GM23338 (cell line): ENCODE measurements around the gene PRKCH. TPM values are rescaled to one million over a fixed set of nuclear protein-coding genes. Genes with fewer than 3 reads are reported as not detected.

Source experiments
- ATAC-seq: fragments of 200-7000 bp; cut with Tn5 transposase; 3 replicates; pipeline ENCODE4 v1.9.1; 2020
- DNase-seq: peaks from one replicate; pipeline ENCODE4 v3.0.0-alpha.2; 2015; ENCODE audit warnings: low spot score
- H2AFZ ChIP-seq: fragments of 200-600 bp; sonication (generic); 2 replicates; pipeline ENCODE4 v1.8.0; 2016; ENCODE audit warnings: antibody characterized with exemption, mild to moderate bottlenecking, moderate library complexity
- H3F3A ChIP-seq: fragments of 200-600 bp; sonication (generic); replicated peaks from 2 replicates; pipeline ENCODE4 v1.8.0; 2017; ENCODE audit warnings: antibody characterized with exemption, mixed run types, low read depth
- H3K27ac ChIP-seq: fragments of 200-600 bp; sonication (generic); 2 replicates; pipeline ENCODE4 v1.6.1; 2016; ENCODE audit warnings: low read depth
- H3K27me3 ChIP-seq: fragments of 200-600 bp; sonication (generic); 2 replicates; pipeline ENCODE4 v1.8.0; 2016; ENCODE audit warnings: mild to moderate bottlenecking, mixed run types, moderate library complexity; ENCODE audit not compliant: insufficient read depth
- H3K36me3 ChIP-seq: fragments of 200-600 bp; sonication (generic); 2 replicates; pipeline ENCODE4 v1.8.0; 2016; ENCODE audit warnings: mild to moderate bottlenecking; ENCODE audit not compliant: insufficient read depth
- H3K4me1 ChIP-seq: fragments of 200-600 bp; sonication (generic); 2 replicates; pipeline ENCODE4 v1.8.0; 2016; ENCODE audit warnings: mild to moderate bottlenecking, moderate library complexity; ENCODE audit not compliant: insufficient read depth
- H3K4me2 ChIP-seq: fragments of 200-600 bp; sonication (generic); 2 replicates; pipeline ENCODE4 v1.7.1; 2017; ENCODE audit warnings: mixed run types
- H3K4me3 ChIP-seq: fragments of 200-600 bp; sonication (generic); 2 replicates; pipeline ENCODE4 v1.6.1; 2016; ENCODE audit warnings: mixed run types
- H3K79me2 ChIP-seq: fragments of 200-600 bp; sonication (generic); replicated peaks from 2 replicates; pipeline ENCODE4 v1.8.0; 2017; ENCODE audit warnings: mild to moderate bottlenecking; ENCODE audit not compliant: insufficient read depth
- H3K9me2 ChIP-seq: fragments of 200-600 bp; sonication (generic); 2 replicates; pipeline ENCODE4 v1.8.0; 2017; ENCODE audit not compliant: insufficient read depth
- H4K20me1 ChIP-seq: fragments of 200-600 bp; sonication (generic); replicated peaks from 2 replicates; pipeline ENCODE4 v1.8.0; 2017; ENCODE audit warnings: mild to moderate bottlenecking; ENCODE audit not compliant: insufficient read depth
- H3K27ac Mint-ChIP-seq: 2 replicates; pipeline ENCODE4 v1.8.0; 2020; ENCODE audit warnings: inconsistent platforms, mild to moderate bottlenecking, moderate library complexity, mixed read lengths
- H3K27me3 Mint-ChIP-seq: 3 replicates; pipeline ENCODE4 v1.8.0; 2022; ENCODE audit warnings: low read depth, mild to moderate bottlenecking, moderate library complexity, mixed read lengths, inconsistent platforms; ENCODE audit not compliant: insufficient read depth, poor library complexity
- H3K36me3 Mint-ChIP-seq: 3 replicates; pipeline ENCODE4 v1.8.0; 2021; ENCODE audit warnings: low read depth, mild to moderate bottlenecking, inconsistent platforms, moderate library complexity, mixed read lengths
- H3K4me1 Mint-ChIP-seq: 3 replicates; pipeline ENCODE4 v1.8.0; 2020; ENCODE audit warnings: mild to moderate bottlenecking, inconsistent platforms, mixed read lengths
- H3K4me3 Mint-ChIP-seq: 3 replicates; pipeline ENCODE4 v1.8.0; 2021; ENCODE audit warnings: moderate library complexity, mild to moderate bottlenecking, inconsistent platforms, mixed read lengths
- H3K9me3 Mint-ChIP-seq: 3 replicates; pipeline ENCODE4 v1.8.0; 2020; ENCODE audit warnings: moderate library complexity, mild to moderate bottlenecking, inconsistent platforms, mixed read lengths
- EZH2phosphoT487 ChIP-seq: fragments of 200-600 bp; sonication (generic); IDR thresholded peaks from one replicate; pipeline ENCODE4 v1.8.1; 2018; ENCODE audit warnings: antibody characterized with exemption; ENCODE audit not compliant: unreplicated experiment
- JUNB ChIP-seq: IDR thresholded peaks from one replicate; pipeline ENCODE4 v1.6.1; 2016; ENCODE audit warnings: antibody characterized with exemption; ENCODE audit not compliant: unreplicated experiment
- STAT1 ChIP-seq: IDR thresholded peaks from one replicate; pipeline ENCODE4 v1.6.1; 2016; ENCODE audit warnings: antibody characterized with exemption; ENCODE audit not compliant: unreplicated experiment
- polyA plus RNA-seq: library from polyadenylated mRNA; unstranded; fragments of >200 nt; fragmentation: Nextera tagmentation; extraction: Ambion mirVana; gene quantifications from 2 replicates; pipeline ENCODE4 v1.2.1, GENCODE V29; 2016
- total RNA-seq: library from RNA; depleted of rRNA; stranded (reverse); fragments of >200 nt; shearing (Covaris generic); gene quantifications from 2 replicates; pipeline ENCODE4 v1.2.3, GENCODE V29; 2014
- TF ChIP-seq, protein P1 (sequence below): fragments of 250-450 bp; sonication (Bioruptor Pico); IDR thresholded peaks from 2 replicates; pipeline ENCODE4 v1.5.0; 2020; ENCODE audit warnings: mild to moderate bottlenecking, moderate library complexity
- TF ChIP-seq, protein P2 (sequence below), 2 experiments: fragments of 200-600 bp in 1 of 2; sonication (generic) in 1 of 2; conservative IDR thresholded peaks; 2 replicates each; pipeline versions ENCODE4 v1.5.1 to v1.6.1; 2016 to 2017; ENCODE audit warnings: antibody characterized with exemption in 2 of 2, low read depth in 2 of 2, mild to moderate bottlenecking in 2 of 2, moderate library complexity in 1 of 2
- TF ChIP-seq, protein P3 (sequence below): IDR thresholded peaks from 2 replicates; pipeline ENCODE4 v1.6.1; 2016; ENCODE audit warnings: antibody characterized with exemption

The PRKCH gene
- total and polyA plus RNA-seq, 2 experiments from 2014 or later = 5.4 to 10.1 TPM

DNA sequence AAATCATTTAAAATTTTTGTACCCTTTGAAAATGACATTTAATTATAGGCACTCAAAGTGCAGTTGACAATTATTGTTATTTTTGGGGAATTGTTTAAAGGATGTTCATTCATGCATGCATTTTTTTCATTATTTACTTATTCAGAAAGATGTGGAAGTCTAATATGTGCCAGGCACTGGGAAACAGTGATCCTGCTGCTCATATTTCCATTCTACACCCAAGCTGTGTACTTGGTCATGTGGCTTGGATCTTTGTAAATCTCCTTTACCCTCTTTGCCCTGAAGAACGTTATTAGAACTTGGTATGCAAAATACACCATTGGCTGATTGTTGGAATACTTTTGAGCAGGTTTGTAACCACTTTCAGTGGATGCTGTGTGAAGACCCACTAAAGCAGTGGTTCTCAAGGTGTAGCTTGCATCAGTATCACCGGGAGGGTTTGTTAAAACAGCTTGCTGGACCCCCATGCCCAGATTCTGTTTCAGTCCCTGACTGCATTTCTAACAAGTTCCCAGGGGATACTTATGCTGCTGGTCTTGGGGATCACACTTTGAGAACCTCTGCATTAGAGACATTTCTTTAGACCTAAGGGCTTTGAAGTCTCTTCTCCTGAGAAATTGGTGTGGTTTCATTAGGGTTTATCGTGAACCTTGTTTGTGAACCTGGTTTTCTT lies 47.5 kb downstream of the PRKCH start:
- Histone ChIP-seq H3K36me3 (no peaks in the 10 kb centered on the region), H3F3A (no peaks in the 10 kb centered on the region), H2AFZ (no peak overlapping the region), H3K4me1 (no peaks in the 10 kb centered on the region), H4K20me1 (no peaks in the 10 kb centered on the region), H3K27me3 (no peaks in the 10 kb centered on the region), H3K27ac (no peak overlapping the region), H3K4me2 (no peak overlapping the region), H3K4me3 (no peak overlapping the region), H3K9me2 (no peaks in the 10 kb centered on the region; the same call in 1 of the 2 replicates), H3K79me2 (no peaks in the 10 kb centered on the region)
- no peak for ATAC-seq
- no peak for DNase-seq
- Mint-ChIP-seq H3K27ac (no peak overlapping the region), H3K4me1 (peaks cover 5% of the 10 kb centered on the region; the same call in 1 of the 3 replicates), H3K27me3 (peaks cover 2% of the 10 kb centered on the region), H3K9me3 (peaks cover 17% of the 10 kb centered on the region), H3K36me3 (peaks cover 15% of the 10 kb centered on the region), H3K4me3 (no peak overlapping the region)
- TF ChIP-seq, protein P1, sequence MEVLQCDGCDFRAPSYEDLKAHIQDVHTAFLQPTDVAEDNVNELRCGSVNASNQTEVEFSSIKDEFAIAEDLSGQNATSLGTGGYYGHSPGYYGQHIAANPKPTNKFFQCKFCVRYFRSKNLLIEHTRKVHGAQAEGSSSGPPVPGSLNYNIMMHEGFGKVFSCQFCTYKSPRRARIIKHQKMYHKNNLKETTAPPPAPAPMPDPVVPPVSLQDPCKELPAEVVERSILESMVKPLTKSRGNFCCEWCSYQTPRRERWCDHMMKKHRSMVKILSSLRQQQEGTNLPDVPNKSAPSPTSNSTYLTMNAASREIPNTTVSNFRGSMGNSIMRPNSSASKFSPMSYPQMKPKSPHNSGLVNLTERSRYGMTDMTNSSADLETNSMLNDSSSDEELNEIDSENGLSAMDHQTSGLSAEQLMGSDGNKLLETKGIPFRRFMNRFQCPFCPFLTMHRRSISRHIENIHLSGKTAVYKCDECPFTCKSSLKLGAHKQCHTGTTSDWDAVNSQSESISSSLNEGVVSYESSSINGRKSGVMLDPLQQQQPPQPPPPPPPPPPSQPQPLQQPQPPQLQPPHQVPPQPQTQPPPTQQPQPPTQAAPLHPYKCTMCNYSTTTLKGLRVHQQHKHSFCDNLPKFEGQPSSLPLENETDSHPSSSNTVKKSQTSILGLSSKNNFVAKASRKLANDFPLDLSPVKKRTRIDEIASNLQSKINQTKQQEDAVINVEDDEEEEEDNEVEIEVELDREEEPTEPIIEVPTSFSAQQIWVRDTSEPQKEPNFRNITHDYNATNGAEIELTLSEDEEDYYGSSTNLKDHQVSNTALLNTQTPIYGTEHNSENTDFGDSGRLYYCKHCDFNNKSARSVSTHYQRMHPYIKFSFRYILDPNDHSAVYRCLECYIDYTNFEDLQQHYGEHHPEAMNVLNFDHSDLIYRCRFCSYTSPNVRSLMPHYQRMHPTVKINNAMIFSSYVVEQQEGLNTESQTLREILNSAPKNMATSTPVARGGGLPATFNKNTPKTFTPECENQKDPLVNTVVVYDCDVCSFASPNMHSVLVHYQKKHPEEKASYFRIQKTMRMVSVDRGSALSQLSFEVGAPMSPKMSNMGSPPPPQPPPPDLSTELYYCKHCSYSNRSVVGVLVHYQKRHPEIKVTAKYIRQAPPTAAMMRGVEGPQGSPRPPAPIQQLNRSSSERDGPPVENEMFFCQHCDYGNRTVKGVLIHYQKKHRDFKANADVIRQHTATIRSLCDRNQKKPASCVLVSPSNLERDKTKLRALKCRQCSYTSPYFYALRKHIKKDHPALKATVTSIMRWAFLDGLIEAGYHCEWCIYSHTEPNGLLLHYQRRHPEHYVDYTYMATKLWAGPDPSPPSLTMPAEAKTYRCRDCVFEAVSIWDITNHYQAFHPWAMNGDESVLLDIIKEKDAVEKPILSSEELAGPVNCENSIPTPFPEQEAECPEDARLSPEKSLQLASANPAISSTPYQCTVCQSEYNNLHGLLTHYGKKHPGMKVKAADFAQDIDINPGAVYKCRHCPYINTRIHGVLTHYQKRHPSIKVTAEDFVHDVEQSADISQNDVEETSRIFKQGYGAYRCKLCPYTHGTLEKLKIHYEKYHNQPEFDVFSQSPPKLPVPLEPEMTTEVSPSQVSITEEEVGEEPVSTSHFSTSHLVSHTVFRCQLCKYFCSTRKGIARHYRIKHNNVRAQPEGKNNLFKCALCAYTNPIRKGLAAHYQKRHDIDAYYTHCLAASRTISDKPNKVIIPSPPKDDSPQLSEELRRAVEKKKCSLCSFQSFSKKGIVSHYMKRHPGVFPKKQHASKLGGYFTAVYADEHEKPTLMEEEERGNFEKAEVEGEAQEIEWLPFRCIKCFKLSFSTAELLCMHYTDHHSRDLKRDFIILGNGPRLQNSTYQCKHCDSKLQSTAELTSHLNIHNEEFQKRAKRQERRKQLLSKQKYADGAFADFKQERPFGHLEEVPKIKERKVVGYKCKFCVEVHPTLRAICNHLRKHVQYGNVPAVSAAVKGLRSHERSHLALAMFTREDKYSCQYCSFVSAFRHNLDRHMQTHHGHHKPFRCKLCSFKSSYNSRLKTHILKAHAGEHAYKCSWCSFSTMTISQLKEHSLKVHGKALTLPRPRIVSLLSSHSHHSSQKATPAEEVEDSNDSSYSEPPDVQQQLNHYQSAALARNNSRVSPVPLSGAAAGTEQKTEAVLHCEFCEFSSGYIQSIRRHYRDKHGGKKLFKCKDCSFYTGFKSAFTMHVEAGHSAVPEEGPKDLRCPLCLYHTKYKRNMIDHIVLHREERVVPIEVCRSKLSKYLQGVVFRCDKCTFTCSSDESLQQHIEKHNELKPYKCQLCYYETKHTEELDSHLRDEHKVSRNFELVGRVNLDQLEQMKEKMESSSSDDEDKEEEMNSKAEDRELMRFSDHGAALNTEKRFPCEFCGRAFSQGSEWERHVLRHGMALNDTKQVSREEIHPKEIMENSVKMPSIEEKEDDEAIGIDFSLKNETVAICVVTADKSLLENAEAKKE (CRISPR knock-in tag) = no peak
- TF ChIP-seq EZH2phosphoT487 = no peak
- TF ChIP-seq, protein P2, sequence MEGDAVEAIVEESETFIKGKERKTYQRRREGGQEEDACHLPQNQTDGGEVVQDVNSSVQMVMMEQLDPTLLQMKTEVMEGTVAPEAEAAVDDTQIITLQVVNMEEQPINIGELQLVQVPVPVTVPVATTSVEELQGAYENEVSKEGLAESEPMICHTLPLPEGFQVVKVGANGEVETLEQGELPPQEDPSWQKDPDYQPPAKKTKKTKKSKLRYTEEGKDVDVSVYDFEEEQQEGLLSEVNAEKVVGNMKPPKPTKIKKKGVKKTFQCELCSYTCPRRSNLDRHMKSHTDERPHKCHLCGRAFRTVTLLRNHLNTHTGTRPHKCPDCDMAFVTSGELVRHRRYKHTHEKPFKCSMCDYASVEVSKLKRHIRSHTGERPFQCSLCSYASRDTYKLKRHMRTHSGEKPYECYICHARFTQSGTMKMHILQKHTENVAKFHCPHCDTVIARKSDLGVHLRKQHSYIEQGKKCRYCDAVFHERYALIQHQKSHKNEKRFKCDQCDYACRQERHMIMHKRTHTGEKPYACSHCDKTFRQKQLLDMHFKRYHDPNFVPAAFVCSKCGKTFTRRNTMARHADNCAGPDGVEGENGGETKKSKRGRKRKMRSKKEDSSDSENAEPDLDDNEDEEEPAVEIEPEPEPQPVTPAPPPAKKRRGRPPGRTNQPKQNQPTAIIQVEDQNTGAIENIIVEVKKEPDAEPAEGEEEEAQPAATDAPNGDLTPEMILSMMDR (conservative IDR thresholded peaks at IDR 0.05; ENCODE audit: low read depth in 2 of 2) = no peak
- TF ChIP-seq, protein P3, sequence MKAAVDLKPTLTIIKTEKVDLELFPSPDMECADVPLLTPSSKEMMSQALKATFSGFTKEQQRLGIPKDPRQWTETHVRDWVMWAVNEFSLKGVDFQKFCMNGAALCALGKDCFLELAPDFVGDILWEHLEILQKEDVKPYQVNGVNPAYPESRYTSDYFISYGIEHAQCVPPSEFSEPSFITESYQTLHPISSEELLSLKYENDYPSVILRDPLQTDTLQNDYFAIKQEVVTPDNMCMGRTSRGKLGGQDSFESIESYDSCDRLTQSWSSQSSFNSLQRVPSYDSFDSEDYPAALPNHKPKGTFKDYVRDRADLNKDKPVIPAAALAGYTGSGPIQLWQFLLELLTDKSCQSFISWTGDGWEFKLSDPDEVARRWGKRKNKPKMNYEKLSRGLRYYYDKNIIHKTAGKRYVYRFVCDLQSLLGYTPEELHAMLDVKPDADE = no peak
- TF ChIP-seq JUNB = no peak
- TF ChIP-seq STAT1 = no peak
